ENCODE data around the gene KBTBD7. TPM values are rescaled to one million over a fixed set of nuclear protein-coding genes. Genes with fewer than 3 reads are reported as not detected.

Gene KBTBD7
- total RNA-seq, 2 experiments from 2014 or later, result 8.8 to 9.4 TPM

DNA sequence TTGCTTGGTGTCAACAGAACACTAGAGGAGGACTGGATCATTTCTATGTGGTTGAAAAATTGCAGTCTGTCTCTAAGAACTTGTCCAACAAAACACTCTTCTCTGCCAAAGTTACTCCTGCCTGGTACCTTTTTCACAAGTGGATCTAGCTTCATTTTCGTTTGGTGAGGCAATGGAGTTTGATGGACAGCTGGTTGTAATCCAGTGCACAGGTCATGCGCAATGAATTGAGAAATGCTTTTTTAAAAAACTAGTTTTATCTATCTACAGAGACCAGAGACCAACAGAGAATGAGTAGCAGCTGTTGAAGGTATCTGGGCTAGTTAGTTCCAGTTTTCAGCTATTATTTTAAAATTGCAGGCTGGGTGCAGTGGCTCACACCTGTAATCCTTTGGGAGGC lies 49.8 kb downstream of the KBTBD7 start:
- Mint-ChIP-seq H3K27me3 (no peaks in the 10 kb centered on the region), H3K27ac (no peak overlapping the region), H3K9me3 (peaks cover 26% of the 10 kb centered on the region), H3K4me3 (no peak overlapping the region), H3K4me1 (no peaks in the 10 kb centered on the region), H3K36me3 (peaks cover 29% of the 10 kb centered on the region)
- DNase-seq (no peak), ATAC-seq (ENCODE audit: low read depth) (no peak)
- POLR2A ChIA-PET, result no interaction called here

Other genes starting within 250 kb of the KBTBD7 start
- 100 to 1,000 TPM; 134 to 142 TPM for gene ELF1, start 175.3 kb downstream of the KBTBD7 start, total RNA-seq
- 1 to 10 TPM; 9.3 to 9.9 TPM for gene WBP4, start 133.1 kb downstream of the KBTBD7 start, total RNA-seq
- gene KBTBD6, start 61.8 kb downstream of the KBTBD7 start, total RNA-seq, result 1 to 10 TPM; 6.9 TPM
- gene MTRF1, start 69.0 kb upstream of the KBTBD7 start, total RNA-seq, result 10 to 100 TPM; 23.9 to 24.3 TPM
- 10 to 100 TPM; 41.3 to 41.8 TPM for gene NAA16, start 116.7 kb upstream of the KBTBD7 start, total RNA-seq

Data from activated naive CD8-positive, alpha-beta T cell treated with anti-CD3 and anti-CD28 coated beads, Interleukin-2, amount 10 ng/mL, durations not matched to agents 7 days and 5 days (primary cell).